GM18505 (cell line): ENCODE data around the gene GDPD1.
"Not testable (repeated sequence)": the region's sequence is repeated elsewhere in the genome, so short reads cannot be mapped to it uniquely, and the experiment has no call there.

ENCODE experiments used
- ATAC-seq: cut with Tn5 transposase; IDR thresholded peaks from one replicate; pipeline ENCODE4 v1.9.1; 2021; ENCODE audit not compliant: unreplicated experiment
- POLR2A ChIP-seq: IDR thresholded peaks from 4 replicates; pipeline ENCODE4 v1.6.1; 2011; ENCODE audit warnings: borderline replicate concordance; ENCODE audit not compliant: insufficient read depth, insufficient read length; ENCODE audit errors: extremely low read depth

Gene GDPD1

DNA sequence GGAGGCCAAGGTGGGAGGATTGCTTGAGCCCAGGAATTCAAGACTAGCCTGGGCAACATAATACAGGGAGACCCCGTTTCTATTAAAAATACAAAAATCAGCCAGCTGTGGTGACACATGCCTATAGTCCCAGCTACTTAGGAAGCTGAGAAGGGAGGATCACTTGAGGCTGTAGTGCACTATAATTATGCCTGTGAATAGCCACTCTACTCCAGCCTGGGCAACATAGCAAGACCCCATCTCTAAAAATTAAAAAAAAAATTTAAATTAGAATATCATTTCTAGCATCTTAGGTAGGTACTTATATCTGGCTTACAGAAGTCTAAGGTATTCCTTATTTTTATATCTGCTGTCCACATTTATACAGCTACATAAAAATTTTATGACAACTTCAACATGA lies 18.0 kb upstream of the GDPD1 start:
- no peak for TF ChIP-seq POLR2A
- ATAC-seq, result no peak

DNA sequence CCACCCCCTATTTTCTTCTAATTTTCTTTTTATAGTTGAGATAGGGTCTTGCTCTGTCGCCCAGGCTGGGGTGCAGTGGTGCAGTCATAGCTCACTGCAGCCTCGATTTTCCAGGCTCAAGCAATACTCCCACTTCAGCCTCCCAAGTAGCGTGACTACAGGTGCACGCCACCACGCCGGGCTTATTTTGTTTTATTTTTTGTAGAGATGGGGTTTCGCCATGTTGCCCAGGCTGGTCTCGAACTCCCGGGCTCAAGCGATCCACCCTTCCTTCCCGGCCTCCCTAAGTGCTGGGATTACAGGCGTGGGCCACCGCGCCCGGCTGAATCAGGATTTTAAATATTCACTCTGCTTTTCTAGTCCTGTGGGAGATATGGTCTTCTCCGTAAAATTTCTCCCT lies 941 bp upstream of the GDPD1 start:
- no peak for TF ChIP-seq POLR2A
- no peak for ATAC-seq

DNA sequence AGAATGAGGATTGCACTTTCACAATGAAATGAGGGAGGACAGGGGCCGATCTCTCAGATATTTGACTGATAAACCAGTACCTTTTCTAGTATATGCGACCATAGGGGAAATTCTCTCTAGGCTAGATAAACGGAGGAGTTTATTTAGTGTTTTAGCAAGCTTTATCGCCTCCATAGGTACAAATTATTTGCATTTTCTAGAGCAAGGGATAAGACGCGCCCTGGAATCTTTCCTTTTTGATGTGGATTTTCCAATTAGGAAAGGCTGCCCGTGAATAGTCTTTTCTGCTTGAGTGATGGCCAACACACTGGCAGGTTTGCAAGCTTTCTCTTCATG lies 351 bp upstream of the GDPD1 start:
- ATAC-seq, result no peak
- TF ChIP-seq POLR2A, result no peak

DNA sequence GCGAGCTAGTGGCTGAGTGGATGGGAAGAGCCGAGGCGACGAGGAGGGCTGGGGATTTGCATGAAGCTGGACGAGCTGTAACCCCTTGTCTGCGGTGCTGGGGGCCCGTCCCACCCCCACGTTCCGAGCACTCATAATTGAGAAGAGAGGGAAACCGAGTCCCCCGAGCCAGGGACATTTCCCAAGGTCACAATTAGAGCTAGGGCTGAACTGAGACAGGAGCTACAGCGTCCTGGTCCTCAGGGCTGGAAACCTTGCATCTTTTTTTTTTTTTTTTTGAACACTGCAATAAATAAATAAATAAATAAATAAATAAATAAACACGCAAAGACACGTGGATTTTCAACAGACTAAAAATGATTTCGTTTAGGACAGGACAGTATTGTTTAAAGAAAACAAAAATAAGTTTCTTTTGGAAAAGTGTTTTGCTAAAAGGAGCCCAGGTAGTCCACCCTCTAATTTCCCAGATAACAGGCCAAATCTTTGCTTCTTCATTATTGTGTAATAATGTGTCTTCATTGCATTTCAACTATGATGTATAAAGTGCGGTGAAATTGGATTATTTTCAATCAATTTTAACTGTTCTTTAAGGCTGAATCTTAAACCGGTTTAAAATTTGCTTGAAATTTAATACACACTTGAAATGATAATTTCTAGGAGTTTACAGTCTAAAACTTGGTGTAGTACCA lies 992 bp downstream of the GDPD1 start:
- no peak for TF ChIP-seq POLR2A
- no peak for ATAC-seq

DNA sequence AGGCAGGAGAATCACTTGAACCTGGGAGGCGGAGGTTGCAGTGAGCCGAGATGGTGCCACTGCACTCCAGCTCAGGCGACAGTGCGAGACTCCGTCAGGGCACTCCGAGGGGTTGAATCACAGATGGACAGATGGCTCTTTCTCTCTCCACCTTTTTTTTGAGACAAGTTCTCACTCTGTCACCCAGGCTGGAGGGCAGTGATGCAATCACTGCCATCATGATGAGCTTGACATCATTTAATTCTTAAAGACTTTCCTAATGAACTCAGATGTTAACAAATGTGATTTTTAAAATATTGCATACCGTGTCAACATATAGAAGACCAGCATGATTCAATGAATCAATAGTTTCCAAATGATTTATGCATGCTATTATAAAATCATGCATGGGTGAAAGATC lies 3.5 kb downstream of the GDPD1 start:
- ATAC-seq, result no peak
- no peak for TF ChIP-seq POLR2A

DNA sequence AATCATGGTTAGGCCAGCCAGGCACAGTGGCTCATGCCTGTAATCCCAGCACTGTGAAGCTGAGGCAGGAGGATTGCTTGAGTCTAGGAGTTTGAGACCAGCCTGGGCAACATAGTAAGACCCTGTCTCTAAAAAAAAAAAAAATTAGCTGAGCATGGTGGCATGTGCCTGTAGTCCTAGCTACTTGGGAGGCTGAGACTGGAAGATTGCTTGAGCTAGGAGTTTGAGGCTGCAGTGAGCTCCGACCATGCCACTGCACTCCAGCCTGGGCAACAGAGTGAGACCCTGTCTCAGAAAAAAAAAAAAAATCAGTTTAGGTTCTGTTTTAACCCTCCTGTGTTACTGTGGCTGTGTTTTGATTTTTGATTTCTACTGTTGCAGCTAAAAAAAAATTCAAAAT lies 8.3 kb downstream of the GDPD1 start:
- not testable (repeated sequence) for ATAC-seq

DNA sequence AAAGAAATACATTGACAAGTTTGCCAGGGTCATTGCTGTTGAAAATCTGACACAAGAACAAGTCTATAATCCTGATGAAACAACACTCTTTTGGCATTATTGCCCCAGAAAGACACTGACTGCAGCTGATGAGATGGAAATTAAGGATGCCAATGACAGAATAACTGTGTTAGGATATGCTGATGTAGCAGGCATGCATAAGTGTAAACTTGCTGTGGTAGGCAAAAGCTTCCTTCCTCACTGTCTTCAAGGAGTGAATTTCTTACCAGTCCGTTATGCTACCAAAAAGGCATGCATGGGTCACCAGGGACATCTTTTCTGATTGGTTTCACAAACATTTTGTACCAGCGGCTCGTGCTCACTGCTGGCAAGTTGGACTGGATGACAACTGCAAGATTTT lies 10.5 kb downstream of the GDPD1 start:
- no peak for ATAC-seq
- no peak for TF ChIP-seq POLR2A

DNA sequence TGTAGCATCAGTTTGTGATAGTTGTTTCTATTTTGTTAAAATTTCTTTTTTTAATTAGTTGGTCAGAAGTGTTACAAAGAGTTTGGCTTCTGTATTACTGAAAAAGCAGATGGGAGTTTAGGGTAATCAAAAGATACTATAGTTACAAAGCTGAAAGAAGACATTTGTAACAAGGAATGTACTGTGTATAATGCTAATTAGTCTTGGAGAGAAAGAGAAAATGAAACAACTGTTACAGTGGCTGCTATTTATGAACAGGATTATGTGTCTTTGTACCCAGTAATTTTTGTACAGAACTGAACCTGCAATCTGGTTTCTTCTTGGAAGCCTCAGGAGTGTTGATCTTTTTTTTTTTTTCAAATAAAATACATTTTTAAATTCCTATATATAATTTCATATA lies 14.3 kb downstream of the GDPD1 start:
- no peak for ATAC-seq
- TF ChIP-seq POLR2A, result no peak

DNA sequence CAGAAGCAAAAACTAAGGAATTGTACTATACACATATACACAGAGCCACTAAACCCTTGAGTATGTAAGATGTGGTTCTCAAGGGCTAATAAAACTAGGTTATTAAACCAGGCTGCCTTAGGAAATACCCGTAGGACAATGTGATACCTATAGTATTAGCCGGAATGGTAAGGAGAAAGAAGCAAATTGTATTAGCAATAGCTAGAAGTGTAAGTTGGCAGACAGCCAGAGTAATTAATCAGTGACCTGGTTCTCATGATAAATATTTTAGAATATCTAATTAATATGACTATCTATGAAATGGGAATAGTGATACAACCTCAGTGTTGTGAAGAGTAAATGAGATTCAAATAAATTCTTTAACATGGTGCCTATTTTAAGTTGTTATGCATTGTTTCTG lies 18.6 kb downstream of the GDPD1 start:
- ATAC-seq, result no peak

DNA sequence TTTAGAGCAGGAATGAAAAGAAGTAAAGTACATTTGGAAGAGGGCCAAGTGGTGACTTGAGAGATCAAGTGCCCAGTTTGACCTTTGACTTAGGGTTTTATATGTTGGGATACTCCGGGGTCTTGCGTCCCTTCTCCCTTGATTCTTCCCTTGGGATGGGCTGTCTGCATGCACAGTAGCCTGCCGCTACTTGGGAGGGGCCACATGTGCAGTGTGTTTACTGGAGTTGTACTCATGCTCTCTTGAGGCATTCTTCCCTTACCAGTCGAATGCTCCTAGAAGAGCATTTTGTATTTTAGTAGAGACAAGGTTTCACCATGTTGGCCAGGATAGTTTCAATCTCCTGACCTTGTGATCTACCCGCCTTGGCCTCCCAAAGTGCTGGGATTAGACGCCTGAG lies 23.8 kb downstream of the GDPD1 start:
- no peak for ATAC-seq
- no peak for TF ChIP-seq POLR2A

More for the DNA sequence above, 18.6 kb downstream of the GDPD1 start:
- TF ChIP-seq POLR2A, result no peak

DNA sequence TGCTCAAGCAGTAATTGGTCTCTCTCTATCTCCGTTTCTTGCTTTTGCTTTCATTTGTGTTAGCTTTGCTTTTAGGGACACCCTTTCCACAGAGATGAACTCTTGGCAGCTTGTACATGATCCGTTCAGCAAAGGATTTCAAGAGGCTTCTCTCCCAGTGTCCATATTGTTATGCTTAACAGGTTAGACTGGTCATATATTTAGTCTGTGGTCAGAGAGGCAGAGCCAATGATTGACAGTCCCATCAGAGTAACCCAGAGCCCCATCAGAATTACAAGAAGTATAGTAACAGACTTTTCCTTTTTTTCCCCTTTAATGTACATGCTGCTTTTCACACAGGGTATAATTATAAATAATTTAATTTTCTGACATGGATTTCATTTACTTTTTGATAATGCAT lies 34.4 kb downstream of the GDPD1 start:
- TF ChIP-seq POLR2A, result no peak
- ATAC-seq, result no peak

DNA sequence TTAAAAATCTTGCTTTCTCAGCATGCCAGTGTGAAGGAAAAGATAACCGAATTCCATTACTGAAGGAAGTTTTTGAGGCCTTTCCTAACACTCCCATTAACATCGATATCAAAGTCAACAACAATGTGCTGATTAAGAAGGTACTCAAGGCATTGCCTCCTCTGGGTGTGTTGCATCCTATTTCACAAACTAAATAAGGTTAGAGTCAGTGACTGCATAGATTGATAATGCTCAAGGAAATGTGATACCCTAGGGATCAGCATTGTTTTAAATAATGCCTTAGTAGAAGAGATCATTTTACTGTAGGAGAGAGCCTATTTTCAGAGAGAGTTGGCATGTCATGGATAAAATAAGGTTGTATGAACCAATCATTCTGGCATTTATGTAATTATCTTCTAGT lies 36.8 kb downstream of the GDPD1 start:
- no peak for ATAC-seq
- TF ChIP-seq POLR2A, result no peak

DNA sequence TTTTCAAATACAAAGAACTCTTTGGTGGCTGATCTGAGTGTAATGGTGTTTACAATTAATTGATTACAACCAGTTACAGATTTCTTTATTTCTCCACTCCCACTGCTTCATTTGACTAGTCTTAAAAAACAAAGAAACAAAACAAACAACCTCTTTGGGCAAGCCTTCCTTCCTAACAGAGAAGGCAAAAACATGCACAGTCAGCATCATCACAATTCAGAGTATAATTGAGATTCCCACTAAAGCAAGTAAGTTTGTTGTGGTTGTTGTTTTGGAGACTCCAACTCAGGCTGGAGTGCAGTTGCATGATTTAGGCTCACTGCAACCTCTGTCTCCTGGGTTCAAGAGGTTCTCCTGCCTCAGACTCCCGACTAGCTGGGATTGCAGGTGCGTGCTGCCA lies 40.4 kb downstream of the GDPD1 start:
- no peak for TF ChIP-seq POLR2A
- ATAC-seq, result no peak

DNA sequence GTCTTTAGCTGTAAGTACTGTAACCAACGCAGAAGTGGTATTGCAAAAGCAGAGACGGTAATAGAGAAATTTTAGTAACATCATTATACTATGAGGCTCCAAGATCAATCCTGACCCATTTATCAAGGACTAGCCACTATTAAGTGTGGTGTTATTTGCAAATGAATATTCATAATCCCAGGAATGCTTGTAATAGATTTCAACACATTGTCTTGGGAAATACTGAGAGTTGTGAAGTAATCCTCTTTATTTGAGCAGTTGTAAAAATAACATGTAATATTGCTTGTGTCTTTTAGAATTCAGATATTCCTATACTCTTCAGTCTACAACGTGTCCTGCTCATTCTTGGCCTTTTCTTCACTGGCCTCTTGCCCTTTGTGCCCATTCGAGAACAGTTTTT lies 46.4 kb downstream of the GDPD1 start:
- no peak for TF ChIP-seq POLR2A
- ATAC-seq, result no peak

DNA sequence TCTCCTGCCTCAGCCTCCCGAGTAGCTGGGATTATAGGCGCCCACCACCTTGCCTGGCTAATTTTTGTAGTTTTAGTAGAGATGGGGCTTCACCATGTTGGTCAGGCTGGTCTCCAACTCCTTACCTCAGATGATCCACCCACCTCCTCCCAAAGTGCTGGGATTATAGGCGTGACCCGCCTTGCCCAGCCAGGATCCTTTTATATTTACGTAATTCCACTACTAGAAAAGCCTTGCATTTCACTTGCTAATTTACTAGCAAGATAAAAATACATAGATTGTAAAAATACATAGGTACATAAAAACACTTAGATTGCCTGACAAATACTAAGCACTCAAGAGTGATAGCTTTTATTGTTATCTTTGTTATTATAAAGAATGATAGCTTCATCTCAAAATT lies 47.5 kb downstream of the GDPD1 start:
- no peak for TF ChIP-seq POLR2A
- ATAC-seq, result no peak
